Measurements from ENCODE around the gene SNX9.

SNX9 gene

DNA sequence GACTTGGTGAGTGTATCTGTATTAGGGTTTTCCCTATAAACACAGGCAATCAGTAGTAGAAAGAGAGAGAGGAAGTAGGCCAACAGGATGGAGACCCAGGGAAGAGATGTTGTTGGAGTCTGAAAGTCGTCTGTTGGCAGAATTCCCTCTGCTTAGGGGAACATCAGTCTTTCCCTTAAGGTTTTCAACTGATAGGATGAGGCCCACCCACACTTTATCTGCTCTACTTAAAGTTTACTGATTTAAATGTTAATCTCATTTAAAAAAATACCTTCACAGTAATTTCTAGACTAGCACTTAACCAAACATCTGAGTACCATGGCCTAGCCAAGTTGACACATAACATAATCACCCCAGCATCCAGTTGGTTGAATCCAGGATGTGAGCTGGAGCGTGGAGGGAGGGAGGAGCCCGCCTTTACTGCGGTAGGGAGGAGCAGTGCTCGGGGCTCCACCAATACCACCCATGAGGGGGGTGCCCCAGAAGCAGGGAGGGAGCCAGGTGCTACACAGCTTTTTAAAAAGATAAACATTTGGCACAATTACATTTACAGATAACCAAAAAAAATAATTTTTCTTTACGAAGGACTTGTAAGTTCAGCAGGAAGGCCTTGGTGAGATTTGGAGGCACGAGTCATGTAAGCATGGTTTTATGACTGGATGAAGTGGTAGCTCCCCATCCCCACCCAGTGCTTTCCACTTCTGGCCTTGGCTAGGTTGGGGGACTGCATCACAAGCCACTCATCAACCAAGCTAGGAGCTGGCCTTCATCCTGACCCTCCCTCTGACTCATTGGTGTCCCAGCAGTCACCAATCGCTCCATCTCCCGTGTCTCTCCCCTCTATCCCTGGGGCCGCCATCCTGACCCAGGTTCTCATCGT lies 18.4 kb upstream of the SNX9 start:
- DNase-seq (ENCODE audit: extremely low read depth, low read depth) = no peak
- TF ChIP-seq, protein P1, sequence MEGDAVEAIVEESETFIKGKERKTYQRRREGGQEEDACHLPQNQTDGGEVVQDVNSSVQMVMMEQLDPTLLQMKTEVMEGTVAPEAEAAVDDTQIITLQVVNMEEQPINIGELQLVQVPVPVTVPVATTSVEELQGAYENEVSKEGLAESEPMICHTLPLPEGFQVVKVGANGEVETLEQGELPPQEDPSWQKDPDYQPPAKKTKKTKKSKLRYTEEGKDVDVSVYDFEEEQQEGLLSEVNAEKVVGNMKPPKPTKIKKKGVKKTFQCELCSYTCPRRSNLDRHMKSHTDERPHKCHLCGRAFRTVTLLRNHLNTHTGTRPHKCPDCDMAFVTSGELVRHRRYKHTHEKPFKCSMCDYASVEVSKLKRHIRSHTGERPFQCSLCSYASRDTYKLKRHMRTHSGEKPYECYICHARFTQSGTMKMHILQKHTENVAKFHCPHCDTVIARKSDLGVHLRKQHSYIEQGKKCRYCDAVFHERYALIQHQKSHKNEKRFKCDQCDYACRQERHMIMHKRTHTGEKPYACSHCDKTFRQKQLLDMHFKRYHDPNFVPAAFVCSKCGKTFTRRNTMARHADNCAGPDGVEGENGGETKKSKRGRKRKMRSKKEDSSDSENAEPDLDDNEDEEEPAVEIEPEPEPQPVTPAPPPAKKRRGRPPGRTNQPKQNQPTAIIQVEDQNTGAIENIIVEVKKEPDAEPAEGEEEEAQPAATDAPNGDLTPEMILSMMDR (IDR thresholded peaks at IDR 0.05; ENCODE audit: low read depth, low read length) = no peak

- no peak for DNase-seq (ENCODE audit: extremely low read depth, low read depth)
- TF ChIP-seq, protein P1 (IDR thresholded peaks at IDR 0.05; ENCODE audit: low read depth, low read length) = no peak
Measured at GRCh38 chr6:157806131-157806855, 16.8 kb upstream of the SNX9 start.

DNA sequence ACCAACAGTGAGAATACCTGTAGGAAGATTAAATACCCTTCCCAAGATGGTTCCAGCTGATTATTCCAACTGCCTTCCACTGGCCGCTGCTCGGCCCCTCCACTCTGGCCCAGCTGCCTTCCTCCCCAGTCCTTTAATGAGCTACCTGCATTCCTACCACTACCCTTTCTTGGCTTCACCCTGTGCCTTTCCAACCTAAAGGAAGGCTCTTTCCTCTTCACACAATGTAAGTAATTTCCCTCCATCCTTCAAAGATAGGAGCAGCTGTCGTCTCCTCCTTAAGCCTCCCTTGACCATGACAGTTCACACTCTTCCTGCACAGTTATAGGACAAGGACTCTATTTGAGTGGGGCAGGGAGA lies 16.2 kb upstream of the SNX9 start:
- no peak for DNase-seq (ENCODE audit: extremely low read depth, low read depth)
- TF ChIP-seq, protein P1 (IDR thresholded peaks at IDR 0.05; ENCODE audit: low read depth, low read length) = no peak

- TF ChIP-seq, protein P1 (IDR thresholded peaks at IDR 0.05; ENCODE audit: low read depth, low read length) = no peak
- no peak for DNase-seq (ENCODE audit: extremely low read depth, low read depth)
Measured at GRCh38 chr6:157808405-157808950, 14.6 kb upstream of the SNX9 start.

GRCh38 chr6:157809613-157810012 lies 13.4 kb upstream of the SNX9 start:
- no peak for DNase-seq (ENCODE audit: extremely low read depth, low read depth)
- TF ChIP-seq, protein P1 (IDR thresholded peaks at IDR 0.05; ENCODE audit: low read depth, low read length) = no peak

DNA sequence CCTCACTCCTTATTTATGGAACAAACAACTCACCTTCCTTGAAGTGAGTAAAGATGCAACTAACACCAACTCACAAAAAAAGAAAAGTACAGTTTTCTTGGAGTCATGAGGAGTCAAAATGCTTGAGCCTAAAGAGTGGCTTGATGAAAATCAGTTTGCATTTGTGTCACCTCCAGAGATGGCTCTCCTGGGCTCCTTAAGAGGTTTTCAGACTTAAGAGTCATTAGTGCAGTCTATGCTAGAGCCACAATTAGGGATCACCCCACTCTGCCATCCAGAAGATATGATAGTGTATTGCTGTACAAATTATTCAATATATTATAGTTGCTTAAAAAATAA lies 11.9 kb upstream of the SNX9 start:
- no peak for DNase-seq (ENCODE audit: extremely low read depth, low read depth)
- TF ChIP-seq, protein P1 (IDR thresholded peaks at IDR 0.05; ENCODE audit: low read depth, low read length) = no peak

Data from AG09319 (cell line).